DMS53 treated with DMSO at 0.1 percent for 48 hours (cell line): ENCODE results near the gene SPINK14.

Experiments used
- DNase-seq: peaks from one replicate; lab custom pipeline; 2025; ENCODE audit not compliant: unreplicated experiment; lab: John Stamatoyannopoulos, UW

SPINK14 gene, protein sequence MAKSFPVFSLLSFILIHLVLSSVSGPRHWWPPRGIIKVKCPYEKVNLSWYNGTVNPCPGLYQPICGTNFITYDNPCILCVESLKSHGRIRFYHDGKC

DNA sequence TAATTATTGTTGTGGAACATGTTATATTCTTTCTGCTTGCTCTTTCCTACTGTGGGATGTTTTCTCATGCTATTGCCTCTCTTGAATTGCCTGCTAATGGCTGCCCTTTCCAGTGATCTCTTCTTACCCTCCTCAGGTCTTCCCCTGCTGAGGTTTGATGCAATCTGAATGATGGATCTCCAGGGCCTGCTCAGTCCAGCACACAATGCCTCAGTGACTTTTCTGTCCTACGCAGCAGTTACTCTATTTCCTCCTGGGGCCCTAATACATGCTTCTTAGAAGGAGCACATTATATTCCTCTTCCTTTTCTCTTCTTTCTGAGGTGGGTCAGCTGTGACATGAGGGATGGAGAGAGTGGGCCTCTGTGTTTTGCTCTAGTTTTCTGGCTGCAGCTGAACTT lies at the start of gene SPINK14:
Gene SPINK14 (plus strand): TSS at position 301 of the 400 bp plus-strand sequence. CDS start 1,187 bp downstream, outside the sequence.
- no peak for DNase-seq

GRCh38 chr5:148120317-148120716 lies 48.0 kb upstream of the SPINK14 start:
- DNase-seq, result peak; percentile 30

DNA sequence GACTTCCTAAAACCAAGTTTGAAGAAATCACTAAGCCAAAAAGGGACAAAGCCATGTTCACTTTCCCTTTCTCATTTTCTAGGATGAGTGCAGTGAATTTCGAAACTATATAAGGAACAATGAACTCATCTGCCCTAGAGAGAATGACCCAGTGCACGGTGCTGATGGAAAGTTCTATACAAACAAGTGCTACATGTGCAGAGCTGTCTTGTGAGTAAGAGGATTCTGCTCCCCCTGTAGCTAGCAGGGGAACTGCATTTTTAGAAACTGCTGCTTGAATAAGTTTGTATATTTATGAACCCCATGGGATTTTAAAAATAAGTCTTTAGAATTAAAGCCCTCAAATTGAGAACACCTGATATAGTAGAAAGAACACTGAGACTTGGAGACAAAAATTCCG lies 42.7 kb upstream of the SPINK14 start:
- DNase-seq, result no peak

DNA sequence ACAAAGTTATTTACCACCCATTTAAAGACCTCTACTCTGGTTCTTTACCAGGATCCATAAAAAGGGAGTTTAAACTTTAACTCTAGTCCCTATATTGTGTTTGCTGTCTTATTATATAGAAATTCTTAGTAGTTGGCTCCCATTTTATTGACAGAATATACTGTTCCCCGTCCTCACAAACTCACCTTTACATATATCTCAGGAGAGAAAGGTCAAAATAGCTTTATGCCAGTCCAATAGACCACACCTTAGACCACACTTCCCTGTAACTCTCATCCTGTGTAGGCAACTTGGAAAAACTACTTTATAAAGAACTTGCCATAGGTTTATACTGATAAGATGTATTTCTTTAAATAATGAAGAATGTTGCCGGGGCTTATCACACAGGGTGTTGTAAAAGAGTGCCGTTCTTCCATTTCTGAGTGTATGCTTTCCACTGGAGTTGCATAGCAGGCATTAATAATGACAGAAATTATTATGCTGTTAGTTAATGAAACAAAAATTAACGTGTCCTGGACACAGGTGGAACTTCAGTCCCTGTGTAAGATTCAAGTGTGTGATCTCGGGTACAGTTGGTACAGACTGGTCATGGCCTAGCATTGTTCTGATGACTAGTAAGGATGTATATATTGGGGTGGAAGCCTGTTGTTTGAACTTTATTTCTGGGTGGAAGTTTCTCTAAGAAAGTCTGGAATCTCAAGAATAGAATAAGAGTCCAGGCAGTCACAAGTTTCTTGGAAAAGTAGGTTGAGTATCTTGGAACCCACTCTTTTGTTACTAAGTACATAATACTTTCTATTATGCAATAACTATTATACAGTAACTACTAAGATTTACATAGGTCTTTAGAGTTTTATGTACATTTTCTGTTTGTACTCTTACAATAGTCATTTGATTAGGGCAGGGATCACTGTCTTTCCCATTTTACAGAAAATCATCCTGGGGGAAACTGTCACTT lies 33.0 kb upstream of the SPINK14 start:
- no peak for DNase-seq

DNA sequence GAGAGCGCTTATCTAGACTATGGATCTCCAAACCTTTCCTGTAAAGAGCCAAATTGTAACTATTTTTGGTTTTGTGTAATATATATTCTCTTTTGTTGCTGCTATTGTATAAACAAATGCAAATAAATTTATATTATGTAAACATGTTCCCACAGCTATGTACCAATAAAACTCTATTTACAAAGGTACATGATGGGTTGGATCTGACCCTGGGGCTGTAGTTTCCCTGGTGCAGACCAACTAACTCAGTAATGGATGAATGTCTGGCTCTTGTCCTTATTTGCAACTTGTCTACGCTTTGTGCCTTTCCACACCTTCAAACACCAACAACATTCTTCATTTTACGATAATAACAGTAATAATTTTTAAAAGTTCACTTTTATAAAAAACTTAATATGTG lies 27.5 kb upstream of the SPINK14 start:
- DNase-seq, result no peak

DNA sequence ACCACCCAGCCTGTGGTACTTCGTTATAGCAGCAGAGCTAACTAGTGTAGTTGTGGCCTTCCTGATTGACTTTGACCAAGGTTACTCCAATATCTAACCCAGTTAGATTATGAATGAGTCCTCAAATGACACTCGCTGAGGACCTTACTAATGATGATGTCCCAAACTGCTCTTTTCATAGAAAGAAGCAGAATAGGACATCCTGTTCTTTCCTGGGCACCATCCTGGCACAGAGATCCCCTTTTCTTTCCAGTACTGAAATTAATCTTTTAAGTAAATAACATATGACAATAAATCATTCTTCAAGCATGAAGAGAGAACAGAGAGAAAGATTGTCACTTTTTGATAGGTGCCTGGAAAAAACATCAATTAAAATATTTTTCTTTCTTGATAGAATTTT lies 26.7 kb upstream of the SPINK14 start:
- DNase-seq, result no peak

DNA sequence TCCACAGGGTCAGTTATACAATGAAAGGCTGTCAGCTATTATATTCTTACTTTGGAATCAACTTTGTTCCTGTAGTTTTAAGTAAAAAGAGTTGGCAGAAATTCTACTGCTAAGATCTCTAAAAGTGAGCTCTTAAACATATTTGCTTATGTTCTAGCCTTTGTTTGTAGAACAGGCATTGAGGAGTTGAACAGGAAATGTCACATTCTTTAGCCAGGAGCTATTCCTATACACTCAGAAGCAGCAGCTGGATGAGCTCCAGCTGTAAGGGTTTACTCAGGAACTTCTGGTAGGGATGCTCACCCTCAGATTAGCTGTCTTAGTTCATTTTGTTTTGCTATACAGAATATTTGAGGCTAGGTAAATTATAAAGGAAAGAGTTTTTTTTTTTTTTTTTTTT lies 22.4 kb upstream of the SPINK14 start:
- DNase-seq, result peak; percentile 96

DNA sequence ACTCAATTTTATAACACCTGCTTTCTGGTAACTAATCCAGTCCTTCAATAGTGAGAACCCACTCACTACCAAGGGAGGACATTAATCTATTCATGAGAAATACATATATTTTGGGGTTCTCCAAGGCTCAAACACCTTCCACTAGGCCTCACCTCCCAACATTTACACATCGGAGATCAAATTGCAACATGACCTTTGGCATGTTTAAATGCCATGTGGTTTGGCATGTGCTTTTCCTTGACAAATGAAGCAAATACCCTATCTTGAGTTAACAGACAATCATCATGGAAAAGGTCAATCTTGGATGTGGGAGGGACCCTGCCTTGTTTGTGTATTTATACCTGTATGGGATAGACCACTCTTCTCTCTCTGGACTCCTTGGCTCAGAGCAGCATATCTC lies 21.9 kb upstream of the SPINK14 start:
- peak; percentile 37 for DNase-seq

DNA sequence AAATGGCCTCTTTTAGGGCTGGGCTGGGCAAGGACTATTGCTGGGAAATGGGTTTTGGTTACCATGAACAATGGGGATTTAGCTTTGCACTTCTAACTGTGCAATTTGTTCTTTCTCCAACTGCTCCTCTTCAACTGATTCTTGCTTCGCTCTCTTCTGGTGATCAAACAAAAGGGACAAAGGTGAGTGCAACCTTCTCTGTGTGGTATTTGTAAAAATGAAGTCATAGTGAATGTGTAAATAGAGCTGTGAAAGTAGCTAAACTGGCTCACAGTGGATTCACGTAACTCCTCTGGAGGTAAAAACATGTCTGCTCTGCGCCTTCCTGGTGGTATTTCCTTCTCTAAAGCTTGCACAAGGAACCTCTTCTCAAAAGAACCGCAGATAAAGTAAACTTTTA lies 20.9 kb upstream of the SPINK14 start:
- peak; percentile 96 for DNase-seq

DNA sequence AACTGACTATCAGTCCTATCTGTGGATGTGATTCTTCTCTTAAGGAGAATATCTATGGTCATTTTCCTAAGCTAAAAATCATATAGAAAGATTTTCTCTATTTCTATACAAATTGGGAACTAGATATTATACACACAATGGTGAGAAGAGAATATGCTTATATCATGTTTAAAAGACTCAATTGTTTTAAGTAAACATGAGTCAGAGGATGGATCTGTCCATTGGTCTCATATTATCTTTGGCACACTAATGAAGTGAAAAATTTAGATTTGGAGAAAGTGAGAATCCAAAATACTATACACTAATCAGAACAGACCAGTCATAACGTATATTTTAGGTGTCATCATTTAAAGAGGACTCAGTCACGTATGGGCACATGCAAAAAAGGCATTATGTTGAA lies 16.5 kb upstream of the SPINK14 start:
- no peak for DNase-seq

DNA sequence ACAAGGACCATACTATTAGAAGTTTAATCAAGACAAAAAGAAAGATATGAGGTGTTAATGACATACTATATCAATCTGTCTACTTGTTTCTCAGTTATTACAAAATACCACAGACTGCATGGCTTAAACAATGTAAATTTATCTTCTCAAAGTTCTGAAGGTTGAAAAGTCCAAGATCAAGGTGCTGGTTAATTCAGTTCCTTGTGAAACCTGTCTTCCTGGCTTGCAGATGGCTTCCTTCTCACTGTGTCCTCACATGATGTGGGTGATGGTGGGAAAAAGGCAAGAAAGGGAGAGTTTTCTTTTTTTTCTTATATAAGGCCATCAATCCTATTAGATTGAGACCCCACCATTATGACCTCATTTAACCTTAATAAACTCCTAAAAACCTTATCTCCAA lies 15.6 kb upstream of the SPINK14 start:
- DNase-seq, result no peak

- no peak for DNase-seq
Measured at GRCh38 chr5:148156609-148157008, 11.7 kb upstream of the SPINK14 start.

DNA sequence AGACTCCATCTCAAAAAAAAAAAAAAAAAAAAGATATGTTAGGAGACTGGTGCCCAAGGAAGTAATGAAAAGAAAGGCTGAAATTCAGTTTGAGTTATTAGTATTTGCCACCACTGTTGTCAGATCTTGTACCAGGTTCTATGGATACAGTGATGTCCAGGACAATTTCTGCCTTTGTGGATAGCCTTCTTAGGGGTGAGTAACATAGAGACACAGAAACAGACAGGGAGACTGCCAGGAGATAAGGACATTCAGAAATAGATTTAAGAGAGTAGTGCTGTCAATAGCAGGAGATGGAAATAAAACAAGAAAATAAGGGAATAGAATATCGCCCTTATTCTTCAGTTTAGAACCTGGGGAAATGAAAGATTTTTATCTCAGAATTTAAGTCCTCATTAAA lies 6.3 kb upstream of the SPINK14 start:
- DNase-seq, result no peak

DNA sequence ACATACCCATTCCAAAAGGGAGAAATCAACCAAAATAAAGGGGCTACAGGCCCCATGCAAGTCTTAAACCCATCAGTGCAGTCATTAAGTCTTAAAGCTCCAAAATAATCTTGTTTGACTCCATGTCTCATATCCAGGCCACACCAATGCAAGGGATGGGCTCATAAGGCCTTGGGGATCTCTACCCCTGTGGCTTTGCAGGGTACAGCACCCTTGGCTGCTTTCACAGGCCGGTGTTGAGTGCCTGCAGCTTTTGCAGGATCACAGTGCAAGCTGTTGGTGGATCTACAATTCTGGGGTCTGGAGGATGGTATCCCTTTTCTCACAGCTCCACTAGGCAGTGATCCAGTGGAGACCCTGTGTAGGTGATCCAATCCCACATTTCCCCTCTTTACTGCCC lies 5.0 kb upstream of the SPINK14 start:
- no peak for DNase-seq

- no peak for DNase-seq
Measured at GRCh38 chr5:148166550-148167283, 1.6 kb upstream of the SPINK14 start.

DNA sequence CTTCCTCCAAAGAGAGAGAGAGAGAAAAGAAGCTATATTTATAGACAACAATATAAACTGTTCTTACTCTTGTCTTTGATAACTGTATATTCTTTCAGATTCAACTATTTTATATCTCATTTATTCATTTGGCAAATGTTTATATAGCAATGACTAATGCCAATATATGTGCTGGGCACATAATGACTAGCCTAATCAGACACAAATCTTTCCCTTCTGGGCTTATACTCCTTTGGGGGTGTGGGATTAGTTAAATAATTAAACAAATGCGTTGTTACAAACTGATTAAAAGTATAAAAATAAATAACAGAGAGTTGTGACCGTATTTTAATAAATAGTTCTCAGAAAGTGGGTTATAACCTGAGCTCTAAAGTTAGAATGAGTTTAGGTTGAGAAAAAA lies 4.0 kb downstream of the SPINK14 start:
- DNase-seq, result no peak

GRCh38 chr5:148176480-148176879 lies 8.1 kb downstream of the SPINK14 start:
- DNase-seq, result no peak

GRCh38 chr5:148177207-148177606 lies 8.9 kb downstream of the SPINK14 start:
- DNase-seq, result no peak

DNA sequence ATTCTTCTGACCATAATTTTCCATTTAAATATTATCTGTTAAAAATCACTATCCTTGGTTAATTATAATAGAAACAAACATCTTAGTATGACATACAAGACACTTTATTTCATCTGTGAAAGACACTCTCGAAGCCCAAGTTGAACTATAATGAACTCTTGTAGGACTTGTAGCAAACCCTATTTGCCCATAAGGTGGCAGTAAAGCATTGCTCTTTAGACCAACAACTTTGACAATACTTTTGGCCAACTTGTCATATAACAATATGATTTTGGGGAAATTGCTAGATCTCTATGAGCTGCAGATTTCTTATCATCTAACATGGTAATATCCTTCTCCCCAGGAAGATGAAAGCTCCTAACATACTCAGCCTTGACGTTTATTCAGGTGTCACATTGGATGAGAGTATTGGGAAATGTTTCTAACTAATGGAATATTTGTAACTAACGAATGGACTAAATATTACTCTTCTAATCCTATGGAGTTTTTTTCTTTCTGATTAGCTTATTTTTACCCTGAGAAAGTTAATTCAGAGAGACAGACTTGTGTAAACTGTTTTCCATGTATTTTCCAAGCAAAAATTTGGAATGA lies 11.0 kb downstream of the SPINK14 start:
- DNase-seq, result peak; percentile 56

GRCh38 chr5:148186248-148187003 lies 18.1 kb downstream of the SPINK14 start:
- DNase-seq, result no peak

GRCh38 chr5:148191010-148191409 lies 22.7 kb downstream of the SPINK14 start:
- no peak for DNase-seq
